HG02943 (cell line): ENCODE results near the gene GPC1.

ENCODE experiments used
- ATAC-seq: cut with Tn5 transposase; IDR thresholded peaks from one replicate; pipeline ENCODE4 v1.9.1; 2021; ENCODE audit warnings: mild to moderate bottlenecking, low read depth, moderate library complexity; ENCODE audit not compliant: unreplicated experiment

Gene GPC1

GRCh38 chr2:240428245-240428644, 7.2 kb upstream of the GPC1 start:
- ATAC-seq: no peak

GRCh38 chr2:240429341-240429871, 6.1 kb upstream of the GPC1 start:
- no peak for ATAC-seq

GRCh38 chr2:240429872-240430491, 5.5 kb upstream of the GPC1 start:
- ATAC-seq: no peak

DNA sequence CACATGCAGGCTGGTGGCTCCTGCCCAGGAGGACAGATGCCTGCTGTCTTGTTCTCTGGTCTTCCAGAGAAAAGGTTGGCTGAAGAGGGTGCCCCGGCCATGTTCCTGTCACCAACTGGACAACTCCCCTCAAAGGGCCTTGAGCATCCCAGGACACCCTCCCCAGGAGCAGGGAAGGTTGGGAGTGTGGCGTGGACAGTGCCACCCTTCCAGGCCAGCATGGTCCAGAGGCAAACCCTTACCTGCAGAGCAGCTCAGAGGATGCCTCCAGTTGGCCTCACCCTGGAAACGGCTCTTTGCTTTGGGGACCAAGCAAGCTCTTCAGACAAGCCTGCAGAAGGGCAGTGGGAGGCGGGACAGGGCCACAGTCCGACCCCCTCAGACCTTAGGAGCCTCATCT, 4.9 kb upstream of the GPC1 start:
- ATAC-seq: no peak

GRCh38 chr2:240431271-240431660, 4.2 kb upstream of the GPC1 start:
- ATAC-seq: no peak

DNA sequence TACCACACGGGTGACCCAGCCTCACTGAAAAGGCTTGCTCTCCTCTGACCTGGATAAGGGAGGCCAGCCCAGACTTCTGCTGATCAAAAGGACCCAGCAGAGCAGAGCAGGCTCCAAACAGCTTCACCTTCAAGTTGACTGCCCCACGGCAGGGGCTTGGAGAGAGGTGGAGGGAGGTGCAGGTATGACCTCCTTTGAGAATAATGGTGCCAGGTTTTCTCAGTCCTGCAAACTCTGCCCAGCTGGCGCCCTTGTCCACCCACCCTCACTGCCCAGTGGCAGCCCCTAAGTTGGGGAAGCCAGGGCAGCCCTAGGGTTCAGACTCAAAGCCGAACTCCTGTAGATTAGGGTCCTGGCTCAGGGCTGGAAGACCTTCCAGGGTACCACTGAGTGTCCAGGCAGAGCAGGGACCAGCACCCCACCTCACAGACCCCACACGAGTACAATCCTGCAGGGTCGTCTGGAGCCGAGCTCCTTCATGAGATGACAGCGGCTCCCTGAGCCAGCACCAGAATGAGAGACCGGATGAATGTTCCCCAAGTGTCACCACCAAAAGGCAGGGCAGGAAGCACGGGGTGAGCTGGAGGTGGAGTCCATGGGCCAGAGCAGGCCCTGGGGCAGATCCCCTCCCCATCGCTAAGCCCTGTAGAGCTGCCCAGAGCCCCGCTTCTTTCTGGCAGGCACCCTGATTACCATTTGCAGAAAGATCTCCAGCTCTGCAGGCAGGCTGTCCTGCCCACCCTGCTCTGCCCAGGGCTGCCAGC, 3.6 kb upstream of the GPC1 start:
- no peak for ATAC-seq

- no peak for ATAC-seq
These were observed 3.0 kb upstream of the GPC1 start for GRCh38 chr2:240432430-240432819.

GRCh38 chr2:240432820-240433801, 2.4 kb upstream of the GPC1 start:
- no peak for ATAC-seq

DNA sequence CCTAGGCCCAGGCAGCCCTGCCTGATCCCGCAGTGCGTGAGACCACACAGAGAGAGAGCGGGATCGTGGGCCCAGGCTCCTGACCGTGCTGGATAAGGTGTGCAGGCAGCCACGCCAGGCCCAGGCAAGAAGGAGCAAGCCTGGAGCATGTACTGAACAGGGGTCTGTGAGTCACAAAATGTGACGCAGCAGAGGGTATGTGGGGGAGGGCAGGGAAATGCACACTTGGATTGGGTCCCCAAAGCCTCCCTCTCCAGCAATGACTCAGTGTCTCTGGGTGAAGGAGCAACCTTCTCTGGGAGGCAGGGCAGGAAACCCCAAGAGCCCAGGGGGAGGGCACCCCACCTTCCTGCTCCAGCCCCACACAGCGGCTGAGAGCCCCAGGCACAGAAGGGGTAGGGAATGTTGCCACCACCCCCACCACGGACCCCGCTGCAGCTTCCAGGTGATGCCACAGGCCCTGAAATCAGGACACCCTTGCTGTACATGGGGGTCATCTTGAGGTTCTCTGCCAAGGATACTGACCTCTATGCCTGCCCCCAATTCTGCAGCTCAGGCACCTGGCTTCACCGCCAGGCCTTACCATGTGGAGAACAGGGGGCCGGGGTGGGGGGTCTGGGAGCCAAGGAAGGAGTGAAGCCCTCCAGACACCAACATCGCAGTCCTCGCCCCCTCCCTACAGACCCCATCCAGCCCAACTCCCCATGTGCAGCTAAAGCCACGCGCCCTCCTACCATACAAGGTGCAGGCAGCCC, 1.3 kb upstream of the GPC1 start:
- no peak for ATAC-seq

GRCh38 chr2:240434728-240435456, 571 bp upstream of the GPC1 start:
- ATAC-seq: no peak

DNA sequence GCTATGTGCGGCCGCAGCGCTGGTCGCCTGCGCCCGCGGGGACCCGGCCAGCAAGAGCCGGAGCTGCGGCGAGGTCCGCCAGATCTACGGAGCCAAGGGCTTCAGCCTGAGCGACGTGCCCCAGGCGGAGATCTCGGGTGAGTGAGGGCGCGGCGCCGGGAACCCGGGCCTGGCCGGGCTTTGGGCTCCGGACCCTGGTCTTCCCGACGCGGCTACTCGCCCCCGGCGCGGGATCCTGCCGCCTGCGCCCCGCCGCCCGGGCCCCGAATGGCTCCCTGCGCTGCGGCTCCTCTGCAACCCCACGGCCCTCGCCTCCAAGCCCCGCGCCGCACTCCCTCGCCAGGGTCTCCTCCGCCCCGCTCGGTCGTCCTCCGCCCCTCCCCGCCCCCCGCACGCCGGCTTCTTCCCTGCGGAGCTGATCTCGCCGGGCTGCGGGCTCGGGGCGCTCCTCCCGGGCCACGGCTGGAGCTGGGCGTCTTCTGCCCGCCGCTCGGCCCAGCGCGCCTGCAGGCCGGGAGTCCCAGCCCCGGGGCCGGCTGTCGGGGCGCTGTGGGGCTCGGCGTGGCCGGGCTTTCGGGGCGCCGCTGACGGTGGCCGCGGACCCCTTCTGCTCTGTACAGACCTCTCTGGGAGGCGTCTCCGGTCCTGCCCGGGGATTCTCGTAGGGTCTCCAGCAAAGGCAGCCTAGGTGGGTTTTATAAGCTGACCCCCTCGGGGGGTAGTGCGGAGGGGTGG, 652 bp downstream of the GPC1 start:
- ATAC-seq: no peak

DNA sequence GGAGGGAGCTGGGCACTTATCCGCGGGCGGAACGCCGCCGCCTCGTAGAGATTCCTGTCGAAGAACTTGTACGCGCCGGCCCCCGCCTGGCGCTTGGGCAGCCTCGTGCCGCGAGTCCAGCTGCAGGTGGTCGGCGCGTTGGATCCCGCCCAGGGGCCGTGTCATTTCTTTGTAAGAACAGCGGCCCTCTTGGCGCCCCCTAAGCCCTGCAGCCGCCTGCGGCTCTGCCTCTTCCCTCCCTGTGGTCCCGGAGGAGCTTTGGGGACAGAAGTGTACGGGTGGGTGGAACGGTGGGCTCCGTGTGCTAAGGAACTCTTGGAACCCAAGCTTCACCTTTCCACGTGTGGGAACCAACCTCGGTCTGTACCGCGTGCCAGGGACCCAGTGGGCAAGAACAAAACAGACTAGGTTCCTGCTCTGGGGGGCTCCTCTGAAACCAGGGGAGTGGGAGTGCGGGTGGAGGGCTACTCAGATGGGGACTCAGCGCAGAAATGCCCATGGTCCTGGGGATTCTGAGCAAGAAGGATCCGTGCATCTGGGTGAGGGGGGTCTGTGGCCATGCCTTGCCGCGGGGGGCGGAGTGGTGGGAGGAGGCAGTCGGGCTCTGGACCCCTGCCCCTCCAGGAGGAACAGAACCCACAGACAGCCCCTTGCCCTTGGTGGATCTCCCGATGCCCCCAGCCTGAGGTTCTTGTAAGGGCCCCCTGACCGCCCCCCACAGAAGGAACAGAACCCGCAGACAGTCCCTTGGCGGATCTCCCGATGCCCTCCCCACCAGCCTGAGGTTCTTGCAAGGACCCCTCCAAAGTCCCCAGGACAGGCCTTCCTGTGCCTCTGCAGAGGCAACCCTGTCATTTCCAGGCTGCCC, 1.5 kb downstream of the GPC1 start:
- ATAC-seq: no peak

GRCh38 chr2:240437551-240437860, 2.0 kb downstream of the GPC1 start:
- no peak for ATAC-seq

- no peak for ATAC-seq
These were observed 2.7 kb downstream of the GPC1 start for GRCh38 chr2:240437861-240438809.

- ATAC-seq: no peak
These were observed 3.6 kb downstream of the GPC1 start for GRCh38 chr2:240438810-240439697.

GRCh38 chr2:240439698-240440151, 4.3 kb downstream of the GPC1 start:
- ATAC-seq: no peak
